ENCODE results near the gene SYNJ2. TPM values are rescaled to one million over a fixed set of nuclear protein-coding genes. Genes with fewer than 3 reads are reported as not detected.

SYNJ2 gene
- total RNA-seq, 1 experiment from 2014 or later: 24.5 TPM

DNA sequence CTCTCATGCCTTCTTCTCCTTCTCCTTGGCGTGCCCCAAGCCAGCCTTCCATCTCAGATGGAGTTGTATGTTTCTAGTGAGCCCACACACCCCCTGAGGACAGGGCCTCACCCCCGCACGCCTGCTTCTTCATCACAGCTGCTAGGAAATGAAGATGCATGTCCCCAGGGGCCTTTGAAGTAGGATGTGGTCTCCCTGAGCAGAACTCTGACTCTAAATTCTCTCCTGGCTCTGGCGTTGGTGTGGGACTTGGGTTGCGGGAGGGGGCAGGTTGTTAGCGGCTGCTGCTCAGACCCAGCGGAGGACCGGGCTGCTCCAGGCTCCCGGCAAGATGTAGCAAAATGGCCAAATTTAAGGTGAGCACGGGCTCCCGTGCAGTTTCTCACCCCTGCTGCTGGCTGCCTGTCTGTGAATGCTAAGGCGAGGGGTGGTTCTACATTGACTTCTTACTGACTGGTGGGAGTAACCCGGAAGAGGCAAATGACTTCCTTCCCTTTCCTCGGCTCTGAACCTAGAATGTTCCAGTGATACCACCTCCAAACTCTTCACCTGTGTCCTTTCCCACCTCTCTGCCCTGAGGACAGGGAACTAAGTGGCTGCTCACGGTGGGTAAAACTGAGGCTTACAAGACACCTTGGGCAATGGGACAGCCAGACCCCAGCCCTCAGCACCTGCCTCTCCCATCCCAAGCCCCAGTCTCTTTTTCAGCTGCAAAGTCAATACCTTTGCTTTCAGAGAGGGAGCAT, 8.8 kb downstream of the SYNJ2 start:
- H3K23ac ChIP-seq (ENCODE audit: insufficient read length, low read depth, low read length): no peak overlapping the region
- no peaks in the 10 kb centered on the region for H4K20me1 ChIP-seq (ENCODE audit: control insufficient read depth, insufficient read depth, insufficient read length)
- no peaks in the 10 kb centered on the region for H3K79me1 ChIP-seq (ENCODE audit: insufficient read depth, low read depth, low read length, poor library complexity, severe bottlenecking)
- H3K23me2 ChIP-seq (ENCODE audit: insufficient read length, low read depth, low read length, poor library complexity, severe bottlenecking): no peaks in the 10 kb centered on the region
- H3K27ac ChIP-seq (ENCODE audit: insufficient read length, low read depth, low read length): no peak overlapping the region
- H3K18ac ChIP-seq (ENCODE audit: insufficient read length, low read depth, low read length): no peak overlapping the region
- H3K79me2 ChIP-seq (ENCODE audit: insufficient read depth, low read length): peaks cover 12% of the 10 kb centered on the region
- H2AK5ac ChIP-seq (ENCODE audit: insufficient read length, low read length): no peak overlapping the region
- H3K4ac ChIP-seq (ENCODE audit: low read depth, low read length): no peak overlapping the region; the same call in 1 of the 2 replicates
- H2BK15ac ChIP-seq (ENCODE audit: low read depth, low read length): no peak overlapping the region
- TF ChIP-seq, protein P1, sequence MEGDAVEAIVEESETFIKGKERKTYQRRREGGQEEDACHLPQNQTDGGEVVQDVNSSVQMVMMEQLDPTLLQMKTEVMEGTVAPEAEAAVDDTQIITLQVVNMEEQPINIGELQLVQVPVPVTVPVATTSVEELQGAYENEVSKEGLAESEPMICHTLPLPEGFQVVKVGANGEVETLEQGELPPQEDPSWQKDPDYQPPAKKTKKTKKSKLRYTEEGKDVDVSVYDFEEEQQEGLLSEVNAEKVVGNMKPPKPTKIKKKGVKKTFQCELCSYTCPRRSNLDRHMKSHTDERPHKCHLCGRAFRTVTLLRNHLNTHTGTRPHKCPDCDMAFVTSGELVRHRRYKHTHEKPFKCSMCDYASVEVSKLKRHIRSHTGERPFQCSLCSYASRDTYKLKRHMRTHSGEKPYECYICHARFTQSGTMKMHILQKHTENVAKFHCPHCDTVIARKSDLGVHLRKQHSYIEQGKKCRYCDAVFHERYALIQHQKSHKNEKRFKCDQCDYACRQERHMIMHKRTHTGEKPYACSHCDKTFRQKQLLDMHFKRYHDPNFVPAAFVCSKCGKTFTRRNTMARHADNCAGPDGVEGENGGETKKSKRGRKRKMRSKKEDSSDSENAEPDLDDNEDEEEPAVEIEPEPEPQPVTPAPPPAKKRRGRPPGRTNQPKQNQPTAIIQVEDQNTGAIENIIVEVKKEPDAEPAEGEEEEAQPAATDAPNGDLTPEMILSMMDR (conservative IDR thresholded peaks at IDR 0.05): no peak
- H3K4me1 ChIP-seq (ENCODE audit: insufficient read depth, low read length): peaks cover under 1% of the 10 kb centered on the region; the same call in 1 of the 2 replicates
- H3K4me1 Mint-ChIP-seq: peaks cover 38 to 48% of the 10 kb centered on the region in 2 experiments
- no peak overlapping the region for H4K8ac ChIP-seq (replicated peaks; ENCODE audit: insufficient read length, low read depth, low read length)
- H3K36me3 Mint-ChIP-seq (ENCODE audit: insufficient read depth in 1 of 3, low read depth in 3 of 3): peaks cover 4 to 8% (median 6%) of the 10 kb centered on the region in 3 experiments; a peak in 5 of 7 replicates
- peak overlapping the region; percentile 50; the same call in 1 of the 2 replicates for H3K14ac ChIP-seq (ENCODE audit: insufficient read depth, low read length)
- H4K5ac ChIP-seq (ENCODE audit: insufficient read length, low read depth, low read length): no peak overlapping the region
- H3K9me3 ChIP-seq (ENCODE audit: control insufficient read depth, low read depth, low read length): no peaks in the 10 kb centered on the region
- H2BK12ac ChIP-seq (ENCODE audit: insufficient read length, low read depth, low read length): no peak overlapping the region
- H2BK20ac ChIP-seq (ENCODE audit: low read depth, low read length, poor library complexity, severe bottlenecking): no peak overlapping the region
- H3K27ac Mint-ChIP-seq: peak overlapping the region; percentile 53 to 83 (median 62); a peak in 4 of 7 replicates
- H2BK120ac ChIP-seq (ENCODE audit: low read depth, low read length, poor library complexity, severe bottlenecking): no peak overlapping the region
- no peak overlapping the region for H2AFZ ChIP-seq (ENCODE audit: low read length)
- no peak overlapping the region for H3K4me3 Mint-ChIP-seq
- no peaks in the 10 kb centered on the region for H3K27me3 Mint-ChIP-seq (ENCODE audit: low read depth)
- H3K4me2 ChIP-seq (ENCODE audit: insufficient read depth, insufficient read length, low read length): no peak overlapping the region
- WGBS (ENCODE audit: extremely low coverage, insufficient read length, low lambda C conversion rate): no CpG with 5 or more reads among the region's 15 CpGs
- H3K56ac ChIP-seq (ENCODE audit: insufficient read length, low read depth, low read length): no peak overlapping the region
- no peaks in the 10 kb centered on the region for H3K27me3 ChIP-seq (ENCODE audit: insufficient read depth, low read length)
- H3K9me3 Mint-ChIP-seq: no peaks in the 10 kb centered on the region
- DNase-seq: no peak
- no peak overlapping the region for H3T11ph ChIP-seq (ENCODE audit: low read length)
- H4K91ac ChIP-seq (ENCODE audit: insufficient read length, low read depth, low read length): no peak overlapping the region
- H2BK5ac ChIP-seq (ENCODE audit: insufficient read length, low read length): no peak overlapping the region
- H3K9ac ChIP-seq (ENCODE audit: extremely low read depth, insufficient read length, low read length): no peak overlapping the region
